Fibroblast of pulmonary artery (primary cell): Measurements from ENCODE around the gene RALGPS2.
A peak's percentile ranks its signal among the peaks of the same experiment; 100 is the strongest.

Experiments
- DNase-seq: peaks from one replicate; pipeline ENCODE4 v3.0.0-alpha.2; 2010; ENCODE audit warnings: low read depth
- H3K4me3 ChIP-seq: replicated peaks from 2 replicates; pipeline ENCODE4 v1.5.1; 2011; ENCODE audit warnings: low read depth, mild to moderate bottlenecking, control low read depth, low read length, moderate library complexity
- TF ChIP-seq, protein P1 (sequence below): IDR thresholded peaks from 2 replicates; pipeline ENCODE4 v1.5.1; 2011; ENCODE audit warnings: mild to moderate bottlenecking, control low read depth, low read length, inconsistent platforms; ENCODE audit errors: missing control alignments

The RALGPS2 gene

DNA sequence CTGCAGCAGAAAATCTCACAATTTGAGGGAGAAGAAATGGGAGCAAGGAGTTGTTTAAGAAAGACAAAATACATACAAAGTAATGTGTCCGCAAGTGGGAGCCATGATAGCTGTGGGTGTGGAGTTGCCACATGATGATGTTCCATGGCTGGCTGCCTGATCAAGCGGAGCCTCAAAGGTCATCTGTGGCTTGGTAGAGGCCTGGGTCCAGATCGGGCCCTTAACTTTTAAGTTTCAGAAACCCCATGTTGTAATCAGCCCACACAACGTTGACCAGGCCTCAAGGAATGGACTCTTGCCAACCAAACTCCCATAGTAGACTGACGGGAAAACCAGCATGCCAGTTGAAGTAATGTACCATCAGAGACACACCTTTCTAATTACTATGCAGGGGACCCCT is 210.6 kb downstream of the RALGPS2 start:
- TF ChIP-seq, protein P1, sequence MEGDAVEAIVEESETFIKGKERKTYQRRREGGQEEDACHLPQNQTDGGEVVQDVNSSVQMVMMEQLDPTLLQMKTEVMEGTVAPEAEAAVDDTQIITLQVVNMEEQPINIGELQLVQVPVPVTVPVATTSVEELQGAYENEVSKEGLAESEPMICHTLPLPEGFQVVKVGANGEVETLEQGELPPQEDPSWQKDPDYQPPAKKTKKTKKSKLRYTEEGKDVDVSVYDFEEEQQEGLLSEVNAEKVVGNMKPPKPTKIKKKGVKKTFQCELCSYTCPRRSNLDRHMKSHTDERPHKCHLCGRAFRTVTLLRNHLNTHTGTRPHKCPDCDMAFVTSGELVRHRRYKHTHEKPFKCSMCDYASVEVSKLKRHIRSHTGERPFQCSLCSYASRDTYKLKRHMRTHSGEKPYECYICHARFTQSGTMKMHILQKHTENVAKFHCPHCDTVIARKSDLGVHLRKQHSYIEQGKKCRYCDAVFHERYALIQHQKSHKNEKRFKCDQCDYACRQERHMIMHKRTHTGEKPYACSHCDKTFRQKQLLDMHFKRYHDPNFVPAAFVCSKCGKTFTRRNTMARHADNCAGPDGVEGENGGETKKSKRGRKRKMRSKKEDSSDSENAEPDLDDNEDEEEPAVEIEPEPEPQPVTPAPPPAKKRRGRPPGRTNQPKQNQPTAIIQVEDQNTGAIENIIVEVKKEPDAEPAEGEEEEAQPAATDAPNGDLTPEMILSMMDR = no peak
- DNase-seq = no peak
- H3K4me3 ChIP-seq = no peak overlapping the region

DNA sequence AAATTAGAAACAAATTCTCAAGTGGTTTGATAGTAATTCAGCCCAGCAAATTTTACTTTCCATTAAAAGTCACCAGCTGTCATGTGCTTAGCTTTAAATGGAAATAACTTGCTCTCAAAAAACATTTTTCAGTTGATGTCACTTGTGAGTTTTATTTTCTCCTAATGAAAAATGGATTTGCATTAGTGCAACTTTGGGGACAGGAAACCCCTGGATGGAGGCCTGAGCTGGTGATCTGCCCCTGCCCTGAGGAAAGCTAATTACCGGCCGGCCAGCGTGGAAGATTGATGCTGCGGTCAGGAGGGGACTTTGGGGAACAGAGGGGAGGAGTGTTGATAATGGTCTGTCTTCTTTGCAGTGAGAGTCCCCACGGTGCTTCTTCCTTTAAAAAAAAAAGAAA is 212.7 kb downstream of the RALGPS2 start:
- H3K4me3 ChIP-seq = no peak overlapping the region
- DNase-seq = no peak
- TF ChIP-seq, protein P1 = no peak

DNA sequence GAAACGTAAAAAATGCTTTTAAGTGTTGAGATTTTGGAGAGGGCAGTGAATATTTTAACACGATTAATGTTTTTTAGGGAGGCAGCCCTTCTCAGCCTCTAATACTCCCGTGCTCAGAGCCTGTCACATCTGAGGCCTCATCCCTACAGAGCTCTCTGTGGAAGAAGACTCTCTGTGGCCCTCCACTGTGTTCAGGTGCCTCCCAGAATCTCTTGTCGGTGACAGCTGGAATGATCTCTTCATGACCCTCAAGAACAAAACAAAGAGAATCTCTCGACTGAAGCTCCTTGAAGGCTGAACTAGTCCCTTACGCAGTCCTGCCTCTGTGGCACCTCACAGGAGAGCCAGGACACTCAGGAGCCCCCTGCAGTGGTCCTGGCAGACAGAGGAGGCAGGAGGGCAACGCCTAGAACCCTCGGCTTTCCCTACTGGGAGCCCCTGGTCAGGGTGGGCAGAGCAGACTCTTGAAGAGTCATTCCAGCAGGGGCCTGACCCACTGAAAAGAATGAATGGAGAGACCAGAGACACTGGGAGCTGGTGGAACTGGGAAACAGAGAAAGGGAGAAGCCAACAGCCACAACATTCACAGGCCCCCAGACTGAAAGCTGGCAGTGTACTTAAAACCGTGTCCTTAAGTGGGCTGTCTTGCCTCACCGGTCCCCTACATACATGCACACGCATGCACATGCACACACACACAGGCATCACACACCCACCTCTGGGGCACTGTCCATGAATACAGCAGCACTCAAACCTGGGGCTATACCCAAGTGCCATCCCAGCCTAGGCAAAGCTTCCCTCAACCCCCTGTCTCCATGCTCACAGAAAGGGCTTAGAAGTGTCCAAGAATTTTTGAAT is 213.3 kb downstream of the RALGPS2 start:
- TF ChIP-seq, protein P1 = no peak
- no peak overlapping the region for H3K4me3 ChIP-seq
- DNase-seq = peak; percentile 14

DNA sequence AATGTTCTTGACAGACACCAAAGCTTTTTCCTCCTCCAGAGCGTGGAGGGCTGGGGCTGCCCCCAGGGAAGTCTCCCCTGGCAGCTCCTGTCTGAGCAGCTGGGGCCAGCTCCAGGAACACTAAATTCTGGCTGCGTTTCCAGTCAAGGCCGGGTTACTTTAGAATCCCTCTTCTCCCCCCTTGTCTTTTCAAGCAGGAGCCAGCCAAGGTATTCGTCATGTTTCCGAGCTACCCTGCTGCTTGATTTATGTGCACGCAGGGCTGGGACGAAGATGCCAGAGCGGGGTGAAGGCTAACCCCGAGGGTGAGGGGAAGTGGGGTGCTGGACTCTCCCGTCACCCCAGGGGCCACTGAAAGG is 213.9 kb downstream of the RALGPS2 start:
- peak; percentile 81 for DNase-seq
- TF ChIP-seq, protein P1 = no peak
- H3K4me3 ChIP-seq = no peak overlapping the region

DNA sequence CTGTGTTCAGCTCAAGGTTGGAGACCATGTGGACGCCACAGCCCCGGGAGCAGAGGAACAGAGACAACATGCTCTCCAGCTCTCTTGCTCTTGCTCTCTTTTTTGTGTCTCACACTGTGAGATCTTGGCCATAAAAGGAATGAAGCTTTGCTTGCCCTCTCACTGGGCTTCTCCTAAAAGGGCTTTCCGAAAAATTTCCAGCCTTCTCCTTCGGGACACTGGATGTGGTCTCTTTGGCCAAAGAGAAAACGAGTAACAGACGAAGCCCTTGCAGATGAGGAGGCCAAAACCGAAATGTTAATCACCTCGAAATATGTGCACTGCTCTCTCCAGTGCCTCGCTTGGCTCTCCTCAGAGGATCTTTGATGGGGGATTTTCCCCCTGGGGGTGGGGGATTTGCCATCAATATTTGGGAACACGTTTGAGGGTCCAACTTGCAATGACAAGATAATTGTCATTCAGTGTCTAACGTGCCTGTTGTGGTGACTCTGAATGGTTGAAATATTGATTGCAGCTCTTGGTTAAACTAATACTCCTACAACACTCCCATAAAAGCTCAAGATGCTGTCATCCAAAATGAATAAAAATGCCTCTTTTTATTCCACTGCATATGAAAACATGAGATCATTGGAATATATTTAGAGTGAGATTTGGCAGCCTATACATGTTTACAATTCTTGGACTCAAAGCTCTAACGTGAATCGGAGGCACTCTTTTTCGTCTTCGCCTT is 214.5 kb downstream of the RALGPS2 start:
- TF ChIP-seq, protein P1 = no peak
- no peak for DNase-seq
- H3K4me3 ChIP-seq = no peak overlapping the region

DNA sequence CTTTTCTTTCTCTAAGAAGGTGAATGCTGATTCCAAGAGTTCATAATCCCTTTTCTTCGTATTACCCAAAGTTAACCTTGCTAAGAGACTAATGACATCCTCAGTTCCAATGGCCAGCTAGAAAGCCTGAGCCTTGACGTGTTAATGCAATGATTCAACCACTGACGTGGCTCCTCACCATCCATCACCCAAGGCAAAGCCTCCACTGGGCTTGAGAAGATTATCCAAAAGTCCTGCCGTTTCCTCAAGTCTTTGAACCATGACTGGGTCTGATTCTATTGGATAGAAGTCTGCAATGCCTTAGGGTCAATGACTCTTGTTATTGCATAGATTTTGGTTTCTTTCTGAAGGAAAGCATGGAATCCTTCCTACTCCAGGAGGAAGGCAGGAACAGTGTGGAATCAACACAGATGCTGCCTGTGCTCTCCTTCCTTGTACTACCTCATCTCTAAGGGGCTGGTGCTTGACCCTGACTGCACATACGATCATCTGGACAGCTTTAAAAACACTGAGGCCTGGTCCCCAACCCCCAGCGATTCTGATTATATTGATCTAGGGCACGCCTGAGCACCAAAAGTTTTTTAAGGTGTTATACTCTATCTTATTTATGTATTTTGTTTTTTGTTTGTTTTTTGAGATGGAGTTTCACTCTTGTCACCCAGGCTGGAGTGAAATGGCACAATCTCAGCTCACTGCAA is 215.2 kb downstream of the RALGPS2 start:
- DNase-seq = peak; percentile 61
- TF ChIP-seq, protein P1 = no peak
- H3K4me3 ChIP-seq = no peak overlapping the region
